ENCODE results near the gene BBS10. TPM values are rescaled to one million over a fixed set of nuclear protein-coding genes. Genes with fewer than 3 reads are reported as not detected.
"Not testable (repeated sequence)": the region's sequence is repeated elsewhere in the genome, so short reads cannot be mapped to it uniquely, and the experiment has no call there.

Gene BBS10
- total RNA-seq, 6 experiments from 2014 or later = 3.6 to 6.2 (median 5.3) TPM

GRCh38 chr12:76383988-76384387 lies 35.8 kb upstream of the BBS10 start:
- H3K4me1 ChIP-seq = no peaks in the 10 kb centered on the region
- peaks cover 0 to 10% (median 2%) of the 10 kb centered on the region in 4 donors for H3K36me3 ChIP-seq
- DNase-seq (no peak), ATAC-seq (no peak)
- H3K9me3 ChIP-seq = no peaks in the 10 kb centered on the region
- intact Hi-C loops (cut with DNase I) = no loop called here
- H3K4me3 ChIP-seq = no peak overlapping the region
- WGBS (ENCODE audit: insufficient coverage, low coverage, low lambda C conversion rate, missing lambda C conversion rate) = 94% methylated on average over 3 of the region's 3 CpGs
- no peak for TF ChIP-seq POLR2A (IDR thresholded peaks at IDR 0.05)
- TF ChIP-seq, protein P1, sequence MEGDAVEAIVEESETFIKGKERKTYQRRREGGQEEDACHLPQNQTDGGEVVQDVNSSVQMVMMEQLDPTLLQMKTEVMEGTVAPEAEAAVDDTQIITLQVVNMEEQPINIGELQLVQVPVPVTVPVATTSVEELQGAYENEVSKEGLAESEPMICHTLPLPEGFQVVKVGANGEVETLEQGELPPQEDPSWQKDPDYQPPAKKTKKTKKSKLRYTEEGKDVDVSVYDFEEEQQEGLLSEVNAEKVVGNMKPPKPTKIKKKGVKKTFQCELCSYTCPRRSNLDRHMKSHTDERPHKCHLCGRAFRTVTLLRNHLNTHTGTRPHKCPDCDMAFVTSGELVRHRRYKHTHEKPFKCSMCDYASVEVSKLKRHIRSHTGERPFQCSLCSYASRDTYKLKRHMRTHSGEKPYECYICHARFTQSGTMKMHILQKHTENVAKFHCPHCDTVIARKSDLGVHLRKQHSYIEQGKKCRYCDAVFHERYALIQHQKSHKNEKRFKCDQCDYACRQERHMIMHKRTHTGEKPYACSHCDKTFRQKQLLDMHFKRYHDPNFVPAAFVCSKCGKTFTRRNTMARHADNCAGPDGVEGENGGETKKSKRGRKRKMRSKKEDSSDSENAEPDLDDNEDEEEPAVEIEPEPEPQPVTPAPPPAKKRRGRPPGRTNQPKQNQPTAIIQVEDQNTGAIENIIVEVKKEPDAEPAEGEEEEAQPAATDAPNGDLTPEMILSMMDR (IDR thresholded peaks at IDR 0.05) = no peak
- H3K27ac ChIP-seq = no peak overlapping the region
- H3K27me3 ChIP-seq = no peaks in the 10 kb centered on the region

DNA sequence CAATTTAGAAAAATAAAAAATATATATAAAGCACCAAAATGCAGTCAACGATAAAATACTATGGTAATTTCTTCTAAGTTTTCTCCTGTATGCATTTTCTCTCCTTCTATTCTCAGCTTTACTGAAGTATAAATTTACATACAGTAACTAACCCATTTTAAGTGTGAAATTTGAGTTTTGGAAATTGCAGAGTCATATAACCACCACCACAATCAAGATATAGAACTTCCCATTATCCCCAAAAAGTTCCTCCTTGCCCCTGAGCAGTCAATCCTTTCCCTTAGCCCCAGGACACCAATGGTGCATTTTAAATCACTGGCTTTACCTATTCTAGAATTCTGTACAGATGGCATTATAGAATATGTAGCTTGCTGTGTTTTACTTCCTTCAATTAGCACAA lies 31.0 kb upstream of the BBS10 start:
- H3K36me3 ChIP-seq = peaks cover 0 to 22% (median 3%) of the 10 kb centered on the region in 4 donors

GRCh38 chr12:76376876-76377275 lies 28.7 kb upstream of the BBS10 start:
- H3K4me3 ChIP-seq; H3K4me1 ChIP-seq; ATAC-seq; DNase-seq; H3K27ac ChIP-seq; intact Hi-C loops (cut with DNase I); H3K9me3 ChIP-seq; H3K27me3 ChIP-seq: not testable (repeated sequence)
- H3K36me3 ChIP-seq = peaks cover 0 to 26% (median 3%) of the 10 kb centered on the region in 4 donors
- WGBS (ENCODE audit: insufficient coverage, low coverage, low lambda C conversion rate, missing lambda C conversion rate) = 90% methylated on average over 1 of the region's 1 CpG

More for the DNA sequence above, 31.0 kb upstream of the BBS10 start:
- TF ChIP-seq POLR2A (IDR thresholded peaks at IDR 0.05) = no peak
- TF ChIP-seq, protein P1 (IDR thresholded peaks at IDR 0.05) = no peak
- intact Hi-C loops (cut with DNase I) = no loop called here
- no peak overlapping the region for H3K4me3 ChIP-seq
- H3K27me3 ChIP-seq = no peaks in the 10 kb centered on the region
- no peak overlapping the region for H3K27ac ChIP-seq
- ATAC-seq (no peak), DNase-seq (no peak)
- no peaks in the 10 kb centered on the region for H3K9me3 ChIP-seq
- no peaks in the 10 kb centered on the region for H3K4me1 ChIP-seq
- WGBS (ENCODE audit: insufficient coverage, low coverage, low lambda C conversion rate, missing lambda C conversion rate) = 84% methylated on average over 1 of the region's 1 CpG

DNA sequence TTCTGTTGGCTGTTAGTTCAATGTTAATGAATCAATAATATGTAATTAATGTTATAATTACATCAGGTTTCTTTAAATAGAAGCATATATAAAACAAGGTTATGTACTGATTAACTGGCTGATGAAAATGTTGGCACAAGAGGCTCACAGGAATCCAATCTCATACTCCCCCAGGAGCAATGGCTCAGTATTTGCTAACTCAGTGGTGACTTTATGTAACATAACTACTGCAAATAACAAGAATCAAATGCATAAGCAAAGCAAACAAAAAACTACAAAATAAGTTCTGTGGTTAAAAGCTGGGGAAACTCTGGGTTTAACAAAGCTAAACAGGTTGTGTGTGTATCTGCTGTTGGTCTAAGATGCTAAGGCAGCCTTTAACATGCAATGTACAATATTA lies 27.7 kb upstream of the BBS10 start:
- H3K4me1 ChIP-seq = no peaks in the 10 kb centered on the region
- intact Hi-C loops (cut with DNase I) = no loop called here
- TF ChIP-seq POLR2A (IDR thresholded peaks at IDR 0.05) = no peak
- TF ChIP-seq, protein P1 (IDR thresholded peaks at IDR 0.05) = no peak
- ATAC-seq (no peak), DNase-seq (no peak)
- no peak overlapping the region for H3K4me3 ChIP-seq
- H3K27me3 ChIP-seq = no peaks in the 10 kb centered on the region
- H3K9me3 ChIP-seq = no peaks in the 10 kb centered on the region
- no peak overlapping the region for H3K27ac ChIP-seq
- peaks cover 0 to 26% (median 3%) of the 10 kb centered on the region in 4 donors for H3K36me3 ChIP-seq

- H3K27me3 ChIP-seq = no peaks in the 10 kb centered on the region
- TF ChIP-seq, protein P1 (IDR thresholded peaks at IDR 0.05) = no peak
- TF ChIP-seq POLR2A (IDR thresholded peaks at IDR 0.05) = no peak
- H3K36me3 ChIP-seq = peaks cover 0 to 26% (median 3%) of the 10 kb centered on the region in 4 donors
- intact Hi-C loops (cut with DNase I) = no loop called here
- no peak overlapping the region for H3K27ac ChIP-seq
- H3K9me3 ChIP-seq = no peaks in the 10 kb centered on the region
- DNase-seq (no peak), ATAC-seq (no peak)
- no peak overlapping the region for H3K4me3 ChIP-seq
- no peaks in the 10 kb centered on the region for H3K4me1 ChIP-seq
- 100% methylated on average over 1 of the region's 1 CpG for WGBS (ENCODE audit: insufficient coverage, low coverage, low lambda C conversion rate, missing lambda C conversion rate)
Observed at GRCh38 chr12:76375470-76375869, 27.3 kb upstream of the BBS10 start.

Measured in right lobe of liver (tissue), 6 donors.